SJCRH30 (cell line): ENCODE results near the gene LPCAT4. TPM values are rescaled to one million over a fixed set of nuclear protein-coding genes. Genes with fewer than 3 reads are reported as not detected.
"Not testable (repeated sequence)": the region's sequence is repeated elsewhere in the genome, so short reads cannot be mapped to it uniquely, and the experiment has no call there.

Experiments
- DNase-seq, 2 experiments: peaks; one replicate each; pipeline ENCODE4 v3.0.0-alpha.2; 2015 to 2020
- H3K27ac ChIP-seq: fragments of 250-450 bp; sonication (Bioruptor Pico); 2 replicates; pipeline ENCODE4 v1.5.1; 2020; ENCODE audit warnings: mild to moderate bottlenecking, moderate library complexity
- H3K27me3 ChIP-seq: fragments of 250-450 bp; sonication (Bioruptor Pico); 2 replicates; pipeline ENCODE4 v1.5.1; 2020; ENCODE audit warnings: mild to moderate bottlenecking, moderate library complexity
- H3K36me3 ChIP-seq: fragments of 250-450 bp; sonication (Bioruptor Pico); 2 replicates; pipeline ENCODE4 v1.5.1; 2020; ENCODE audit warnings: mild to moderate bottlenecking, moderate library complexity
- H3K4me1 ChIP-seq: fragments of 250-450 bp; sonication (Bioruptor Pico); 2 replicates; pipeline ENCODE4 v1.5.1; 2020; ENCODE audit warnings: mild to moderate bottlenecking, moderate library complexity
- H3K4me3 ChIP-seq: fragments of 250-450 bp; sonication (Bioruptor Pico); 2 replicates; pipeline ENCODE4 v1.5.1; 2020; ENCODE audit warnings: mild to moderate bottlenecking, moderate library complexity
- H3K9me3 ChIP-seq: fragments of 250-450 bp; sonication (Bioruptor Pico); replicated peaks from 2 replicates; pipeline ENCODE4 v1.5.1; 2020; ENCODE audit warnings: mild to moderate bottlenecking, moderate library complexity
- total RNA-seq: library from RNA; depleted of rRNA; stranded (reverse); fragments of >200 nt; shearing (Covaris generic); gene quantifications from 2 replicates; pipeline ENCODE4 v1.2.3, GENCODE V29; 2014

Gene LPCAT4
- total RNA-seq, 1 experiment from 2014 or later: 30.7 TPM

DNA sequence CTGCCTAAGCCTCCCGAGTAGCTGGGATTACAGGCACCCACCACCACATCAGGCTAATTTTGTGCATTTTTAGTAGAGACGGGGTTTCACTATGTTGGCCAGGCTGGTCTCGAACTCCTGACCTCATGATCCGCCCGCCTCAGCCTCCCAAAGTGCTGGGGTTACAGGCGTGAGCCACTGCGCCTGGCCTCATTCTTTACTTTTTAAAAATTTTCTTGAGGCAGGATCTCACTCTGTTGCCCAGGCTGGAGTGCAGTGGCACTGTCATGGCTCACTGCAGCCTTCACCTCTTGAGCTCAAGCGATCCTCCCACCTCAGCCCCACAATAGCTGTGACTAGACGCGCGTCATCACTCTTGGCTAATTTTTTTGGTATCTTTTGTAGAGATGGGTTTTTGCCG lies 14.0 kb downstream of the LPCAT4 start:
- DNase-seq, H3K27me3 ChIP-seq, H3K9me3 ChIP-seq, H3K27ac ChIP-seq, H3K4me1 ChIP-seq, H3K4me3 ChIP-seq, H3K36me3 ChIP-seq: not testable (repeated sequence)

DNA sequence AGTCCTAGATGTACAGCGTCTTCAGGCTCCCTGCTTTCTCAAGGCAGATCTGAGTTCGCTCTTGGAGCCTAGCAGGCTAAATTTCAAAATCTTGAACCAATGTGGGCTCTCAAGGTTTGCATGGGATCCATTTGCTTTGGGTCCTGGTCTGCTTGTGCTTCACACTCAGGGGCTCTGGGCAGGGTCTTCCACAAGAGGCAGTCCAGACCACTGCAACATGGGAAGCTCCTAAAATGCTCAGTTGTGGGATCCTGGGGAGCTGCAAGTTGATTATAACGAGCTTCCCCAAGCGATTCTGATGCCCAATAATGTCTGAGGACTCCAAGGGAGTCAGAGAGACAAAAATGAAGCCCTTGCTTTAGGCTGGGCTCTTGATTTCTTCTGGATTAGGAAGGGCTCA lies 17.2 kb downstream of the LPCAT4 start:
- DNase-seq: no peak
- no peaks in the 10 kb centered on the region; the same call in 1 of the 2 replicates for H3K36me3 ChIP-seq

DNA sequence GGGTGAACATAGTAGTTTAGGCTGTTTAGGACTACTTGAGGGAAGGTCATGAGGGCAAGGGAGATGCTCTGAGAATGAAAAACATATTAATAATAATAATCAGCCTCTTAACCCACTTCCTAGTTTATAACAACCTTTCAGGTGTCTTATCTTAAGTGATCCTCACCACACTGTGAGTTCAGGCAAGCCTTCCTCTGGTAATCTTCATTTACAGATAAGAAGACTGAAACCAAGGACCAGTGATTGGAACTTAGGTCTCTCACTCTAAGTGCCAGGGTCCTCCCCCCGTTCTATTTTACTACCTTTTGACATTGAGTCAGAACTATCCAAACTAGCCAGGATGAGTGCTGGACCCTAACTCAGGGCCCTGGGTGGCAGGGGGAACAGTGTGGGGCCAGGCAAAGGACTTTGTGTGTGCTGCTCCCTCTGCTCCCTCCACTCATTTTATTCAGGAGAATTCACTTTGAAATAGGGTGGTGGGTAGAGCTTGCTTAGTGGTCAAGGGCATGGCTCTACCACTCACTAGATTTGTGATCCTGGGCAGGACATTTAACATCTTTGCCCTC lies 18.2 kb downstream of the LPCAT4 start:
- Histone ChIP-seq H3K27ac (no peak overlapping the region), H3K4me3 (no peak overlapping the region), H3K9me3 (no peaks in the 10 kb centered on the region), H3K27me3 (0 out of 2 replicates have a peak, but pooled peaks cover 4% of the 10 kb centered on the region), H3K36me3 (no peaks in the 10 kb centered on the region; the same call in 1 of the 2 replicates), H3K4me1 (no peaks in the 10 kb centered on the region)
- no peak for DNase-seq

More for the DNA sequence above, 17.2 kb downstream of the LPCAT4 start:
- Histone ChIP-seq H3K4me1 (no peaks in the 10 kb centered on the region), H3K4me3 (no peak overlapping the region), H3K27me3 (0 out of 2 replicates have a peak, but pooled peaks cover 4% of the 10 kb centered on the region), H3K9me3 (no peaks in the 10 kb centered on the region), H3K27ac (no peak overlapping the region)

DNA sequence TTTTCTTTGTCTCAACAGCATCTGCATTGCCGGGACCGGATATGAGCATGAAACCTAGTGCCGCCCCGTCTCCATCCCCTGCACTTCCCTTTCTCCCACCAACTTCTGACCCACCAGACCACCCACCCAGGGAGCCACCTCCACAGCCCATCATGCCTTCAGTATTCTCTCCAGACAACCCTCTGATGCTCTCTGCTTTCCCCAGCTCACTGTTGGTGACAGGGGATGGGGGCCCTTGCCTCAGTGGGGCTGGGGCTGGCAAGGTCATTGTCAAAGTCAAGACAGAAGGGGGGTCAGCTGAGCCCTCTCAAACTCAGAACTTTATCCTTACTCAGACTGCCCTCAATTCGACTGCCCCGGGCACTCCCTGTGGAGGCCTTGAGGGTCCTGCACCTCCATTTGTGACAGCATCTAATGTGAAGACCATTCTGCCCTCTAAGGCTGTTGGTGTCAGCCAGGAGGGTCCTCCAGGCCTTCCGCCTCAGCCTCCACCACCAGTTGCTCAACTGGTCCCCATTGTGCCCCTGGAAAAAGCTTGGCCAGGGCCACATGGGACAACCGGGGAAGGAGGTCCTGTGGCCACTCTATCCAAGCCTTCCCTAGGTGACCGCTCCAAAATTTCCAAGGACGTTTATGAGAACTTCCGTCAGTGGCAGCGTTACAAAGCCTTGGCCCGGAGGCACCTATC lies 18.9 kb downstream of the LPCAT4 start:
- no peak overlapping the region for H3K27ac ChIP-seq
- H3K36me3 ChIP-seq: no peaks in the 10 kb centered on the region
- H3K27me3 ChIP-seq: 0 out of 2 replicates have a peak, but pooled peaks cover 4% of the 10 kb centered on the region
- H3K9me3 ChIP-seq: no peaks in the 10 kb centered on the region
- H3K4me3 ChIP-seq: no peak overlapping the region
- no peaks in the 10 kb centered on the region for H3K4me1 ChIP-seq
- no peak for DNase-seq

DNA sequence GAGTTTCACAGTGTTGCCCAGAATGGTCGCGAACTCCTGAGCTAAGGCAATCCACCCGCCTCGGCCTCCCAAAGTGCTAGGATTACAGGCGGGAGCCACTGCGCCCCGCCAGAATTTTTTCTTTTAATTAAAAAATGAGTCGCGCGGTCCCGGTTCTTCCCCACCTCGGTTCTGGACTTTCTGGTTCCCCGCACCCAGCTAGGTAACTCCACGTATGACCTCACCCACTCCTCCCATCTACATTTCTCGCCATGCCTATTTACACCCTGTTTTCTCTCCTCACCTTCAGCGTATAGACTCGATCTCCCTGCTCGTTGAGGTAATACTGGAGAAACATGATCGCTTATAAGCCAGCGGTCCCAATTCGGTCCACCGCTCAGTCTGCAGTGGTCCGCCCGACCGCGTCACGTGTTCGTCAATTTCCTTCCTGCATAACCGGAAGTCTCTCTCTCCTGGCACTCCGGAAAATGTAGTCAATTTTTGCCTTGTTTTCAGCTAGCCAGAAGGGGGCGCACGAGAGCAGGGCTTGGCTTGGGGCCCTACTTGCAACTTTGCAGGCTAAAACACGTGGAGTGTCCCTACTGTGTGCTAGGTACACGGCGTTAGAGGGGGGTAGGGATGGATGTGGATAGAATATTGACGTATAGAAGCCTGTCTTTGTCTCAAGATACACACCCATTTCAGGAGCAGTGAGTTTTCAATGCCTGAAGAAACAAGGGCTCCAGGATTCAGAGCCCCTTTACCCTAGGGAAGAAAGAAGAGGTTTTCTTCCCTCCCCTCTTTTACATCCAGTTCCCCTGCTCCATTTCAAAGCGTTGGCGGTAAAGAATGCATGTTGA lies 24.0 kb downstream of the LPCAT4 start, which contains the start of the genes NOP10 and NUTM1:
Gene NOP10, minus strand, starts transcription at position 400 of the 839 bp plus-strand sequence. Its CDS starts 63 bp downstream, at position 337.
Gene NUTM1, plus strand, starts transcription at position 579 of the 839 bp plus-strand sequence. CDS start 382 bp downstream, outside the sequence.
- Histone ChIP-seq H3K36me3 (peaks cover 22% of the 10 kb centered on the region), H3K9me3 (no peaks in the 10 kb centered on the region), H3K27ac (peak within 1 kb of the TSS; percentile 80), H3K4me1 (no peaks in the 10 kb centered on the region), H3K4me3 (peak within 1 kb of the TSS; percentile 76), H3K27me3 (no peaks in the 10 kb centered on the region)
- DNase-seq: peak; percentile 91 to 95

DNA sequence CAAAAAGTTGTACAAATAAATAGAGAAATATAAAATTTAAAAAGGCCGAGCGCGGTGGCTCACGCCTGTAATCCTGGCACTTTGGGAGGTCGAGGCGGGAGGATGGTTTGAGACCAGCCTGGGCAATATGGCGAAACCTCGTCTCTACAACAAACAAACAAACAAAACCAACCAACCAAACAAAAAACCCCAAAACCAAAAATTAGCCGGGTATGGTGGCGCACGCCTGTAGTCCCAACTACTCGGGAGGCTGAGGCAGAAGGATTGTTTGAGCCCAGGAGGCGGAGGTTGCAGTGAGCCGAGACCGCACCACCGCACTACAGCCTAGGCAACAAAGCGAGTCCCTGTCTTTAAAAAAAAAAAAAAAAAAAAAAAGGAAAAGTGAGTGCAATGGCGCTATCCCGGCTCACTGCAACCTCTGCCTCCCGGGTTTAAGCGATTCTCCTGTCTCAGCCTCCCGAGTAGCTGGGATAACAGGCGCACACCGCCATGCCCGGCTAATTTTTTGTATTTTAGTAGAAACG lies 24.7 kb downstream of the LPCAT4 start:
- Histone ChIP-seq H3K36me3 (peaks cover 22% of the 10 kb centered on the region), H3K27ac (peak overlapping the region; percentile 80), H3K4me3 (peak overlapping the region; percentile 76)
- not testable (repeated sequence) for H3K27me3 ChIP-seq, H3K9me3 ChIP-seq, H3K4me1 ChIP-seq, DNase-seq

DNA sequence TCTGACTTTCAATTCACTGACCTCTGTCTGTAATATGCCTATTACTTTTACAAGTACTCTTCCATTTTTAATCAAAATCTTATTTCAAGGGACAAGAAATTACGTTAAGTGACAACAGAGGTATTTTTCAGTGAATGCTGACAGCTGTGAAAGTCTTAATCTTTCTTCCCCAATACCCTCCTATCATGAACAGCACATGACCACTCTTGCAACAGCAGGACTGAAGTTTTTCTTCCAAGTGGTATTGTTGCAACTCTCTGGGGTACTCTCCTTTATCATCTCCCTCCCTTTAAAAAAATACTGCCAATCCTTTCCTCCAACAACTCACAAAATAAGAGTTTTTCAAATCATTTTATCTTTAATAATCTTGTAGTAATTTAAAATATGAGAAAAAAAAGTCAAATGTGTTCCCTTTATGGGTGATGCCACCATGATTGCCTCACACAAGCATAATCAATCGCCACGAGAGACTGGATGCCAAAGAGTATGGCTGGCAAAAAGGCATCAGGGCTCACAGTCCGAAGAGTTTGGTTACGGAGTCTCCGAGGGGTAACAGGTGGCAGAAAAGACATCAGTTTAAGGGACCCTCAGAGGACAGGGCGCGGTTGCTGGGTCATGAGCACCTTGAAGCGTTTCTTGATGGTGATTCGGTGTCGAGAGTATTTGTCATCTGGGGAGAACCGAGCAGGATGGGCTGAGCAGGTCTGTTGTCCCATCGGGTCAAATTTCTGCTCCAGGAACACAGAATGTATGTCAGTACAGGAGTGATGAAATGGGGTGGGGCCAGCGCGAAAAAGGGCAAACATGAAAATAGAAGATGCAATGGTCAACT lies 25.4 kb downstream of the LPCAT4 start:
- H3K27me3 ChIP-seq: no peaks in the 10 kb centered on the region
- DNase-seq: no peak
- peaks cover 22% of the 10 kb centered on the region for H3K36me3 ChIP-seq
- H3K27ac ChIP-seq: no peak overlapping the region; the same call in 1 of the 2 replicates
- H3K9me3 ChIP-seq: no peaks in the 10 kb centered on the region
- H3K4me1 ChIP-seq: no peaks in the 10 kb centered on the region
- peak overlapping the region; percentile 76 for H3K4me3 ChIP-seq

DNA sequence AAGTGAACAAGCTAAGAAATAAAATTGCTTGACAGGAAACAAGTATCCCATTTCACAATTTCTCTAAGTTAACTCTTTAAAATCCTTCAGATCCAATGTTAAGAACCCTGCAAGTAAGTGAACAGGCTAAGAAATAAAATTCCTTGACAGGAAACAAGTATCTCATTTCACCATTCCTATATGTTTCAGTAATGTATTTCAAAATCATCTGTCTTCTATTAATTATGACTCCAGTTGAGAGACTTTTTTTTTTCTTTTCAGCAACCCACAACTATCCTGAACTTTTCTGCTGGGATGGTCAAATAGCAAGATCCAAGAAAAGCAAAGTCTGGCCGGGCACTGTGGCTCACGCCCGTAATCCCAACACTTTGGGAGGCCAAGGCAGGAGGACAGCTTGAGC lies 27.1 kb downstream of the LPCAT4 start:
- H3K9me3 ChIP-seq: no peaks in the 10 kb centered on the region
- DNase-seq: no peak
- H3K27ac ChIP-seq: no peak overlapping the region
- peaks cover 22% of the 10 kb centered on the region for H3K36me3 ChIP-seq
- no peaks in the 10 kb centered on the region for H3K27me3 ChIP-seq
- no peak overlapping the region for H3K4me3 ChIP-seq
- no peaks in the 10 kb centered on the region for H3K4me1 ChIP-seq

DNA sequence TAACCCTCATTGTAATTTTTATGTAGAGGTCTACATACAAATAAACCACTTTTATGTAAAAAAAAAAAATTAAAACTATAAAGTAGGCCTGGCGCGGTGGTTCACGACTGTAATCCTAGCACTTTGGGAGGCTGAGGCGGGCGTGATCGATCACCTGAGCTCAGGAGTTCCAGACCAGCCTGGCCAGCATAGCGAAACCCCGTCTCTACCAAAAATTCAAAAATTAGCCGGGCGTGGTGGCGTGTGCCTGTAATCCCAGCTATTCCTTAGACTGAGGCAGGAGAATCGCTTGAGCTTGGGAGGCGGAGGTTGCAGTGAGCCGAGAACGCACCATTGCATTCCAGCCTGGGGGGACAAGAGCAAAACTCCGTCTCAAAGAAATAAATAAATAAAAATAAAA lies 28.6 kb downstream of the LPCAT4 start:
- H3K4me3 ChIP-seq: peak overlapping the region; percentile 98
- no peaks in the 10 kb centered on the region for H3K27me3 ChIP-seq
- H3K9me3 ChIP-seq: no peaks in the 10 kb centered on the region
- peaks cover 22% of the 10 kb centered on the region for H3K36me3 ChIP-seq
- peak overlapping the region; percentile 38 for H3K27ac ChIP-seq
- no peaks in the 10 kb centered on the region for H3K4me1 ChIP-seq
- no peak for DNase-seq

DNA sequence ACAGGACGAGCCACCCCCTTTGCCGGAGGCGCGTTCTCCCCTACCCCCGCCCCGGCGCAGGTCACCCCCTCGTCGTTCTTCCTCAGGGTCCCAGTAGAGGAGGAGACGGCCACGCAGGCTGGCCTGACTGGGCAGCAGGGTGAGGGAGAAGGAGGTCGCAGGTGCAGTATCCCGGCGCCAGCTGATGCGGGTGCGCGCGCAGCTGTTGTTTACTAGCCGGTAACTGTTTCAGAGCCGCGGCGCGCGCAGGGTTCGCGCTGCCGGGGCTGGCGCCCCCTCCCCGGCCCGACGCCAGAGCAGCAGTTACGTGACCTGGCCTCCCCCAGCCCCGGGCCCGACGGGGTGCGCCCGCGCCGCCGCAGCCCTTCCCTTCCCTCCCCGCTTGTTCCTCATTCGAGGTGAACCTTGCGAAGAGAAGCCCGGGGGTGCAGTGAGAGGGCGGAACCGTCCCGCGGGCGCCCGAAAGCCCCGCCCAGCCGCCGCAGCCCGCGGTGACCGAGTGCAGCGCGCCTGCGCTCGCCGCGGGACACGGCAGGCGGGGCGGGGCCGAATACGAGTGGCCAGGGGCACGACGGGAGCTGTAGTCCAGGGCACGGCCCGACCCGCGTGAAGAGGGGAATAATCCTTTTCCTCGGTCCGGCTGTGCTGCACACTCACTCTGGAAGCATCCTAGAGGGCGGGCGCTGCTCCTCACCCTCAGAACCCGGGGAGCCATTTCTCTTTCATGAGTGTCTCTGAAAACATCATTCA lies 29.3 kb downstream of the LPCAT4 start, which contains the start of gene SLC12A6:
Gene SLC12A6, minus strand, starts transcription at position 225 of the 750 bp plus-strand sequence. CDS start 1,101 bp downstream, outside the sequence.
- peaks cover 22% of the 10 kb centered on the region for H3K36me3 ChIP-seq
- H3K27ac ChIP-seq: peak within 1 kb of the TSS; percentile 65
- peak; percentile 95 to 96 for DNase-seq
- H3K4me3 ChIP-seq: peak within 1 kb of the TSS; percentile 98
- no peaks in the 10 kb centered on the region for H3K27me3 ChIP-seq
- H3K9me3 ChIP-seq: no peaks in the 10 kb centered on the region
- no peaks in the 10 kb centered on the region for H3K4me1 ChIP-seq

DNA sequence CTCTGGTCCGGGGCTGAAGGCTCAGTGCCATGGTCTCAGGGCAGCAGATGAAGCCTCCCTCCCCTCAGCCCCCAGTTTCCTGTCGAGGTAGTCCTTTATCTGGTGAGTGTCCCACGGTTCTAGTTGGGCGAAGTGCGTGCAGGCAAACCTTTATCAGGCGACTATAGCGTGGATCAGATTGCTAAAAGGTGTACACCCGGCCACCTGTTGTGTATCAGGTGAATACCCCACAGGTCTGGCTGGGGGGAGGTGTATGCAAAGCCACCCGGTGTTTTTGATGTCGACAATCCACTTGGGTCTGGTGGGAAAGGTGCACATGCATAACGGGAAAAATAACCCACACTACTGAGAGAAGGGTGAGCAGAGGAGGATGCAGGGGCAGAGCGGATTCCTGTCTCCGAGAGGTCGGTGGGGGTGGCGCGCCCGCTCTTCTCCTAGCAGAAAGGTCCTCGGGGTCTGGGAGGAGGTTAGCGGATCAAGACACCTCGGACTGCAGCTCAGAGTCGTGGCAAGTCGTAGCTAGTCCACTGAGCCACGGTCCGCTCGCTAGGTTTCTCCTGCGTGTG lies 29.9 kb downstream of the LPCAT4 start:
- Histone ChIP-seq H3K36me3 (peaks cover 22% of the 10 kb centered on the region), H3K9me3 (no peaks in the 10 kb centered on the region), H3K4me1 (no peaks in the 10 kb centered on the region), H3K4me3 (peak overlapping the region; percentile 98), H3K27me3 (no peaks in the 10 kb centered on the region), H3K27ac (peak overlapping the region; percentile 65)
- peak in 1 of 2 experiments; percentile 5 for DNase-seq

DNA sequence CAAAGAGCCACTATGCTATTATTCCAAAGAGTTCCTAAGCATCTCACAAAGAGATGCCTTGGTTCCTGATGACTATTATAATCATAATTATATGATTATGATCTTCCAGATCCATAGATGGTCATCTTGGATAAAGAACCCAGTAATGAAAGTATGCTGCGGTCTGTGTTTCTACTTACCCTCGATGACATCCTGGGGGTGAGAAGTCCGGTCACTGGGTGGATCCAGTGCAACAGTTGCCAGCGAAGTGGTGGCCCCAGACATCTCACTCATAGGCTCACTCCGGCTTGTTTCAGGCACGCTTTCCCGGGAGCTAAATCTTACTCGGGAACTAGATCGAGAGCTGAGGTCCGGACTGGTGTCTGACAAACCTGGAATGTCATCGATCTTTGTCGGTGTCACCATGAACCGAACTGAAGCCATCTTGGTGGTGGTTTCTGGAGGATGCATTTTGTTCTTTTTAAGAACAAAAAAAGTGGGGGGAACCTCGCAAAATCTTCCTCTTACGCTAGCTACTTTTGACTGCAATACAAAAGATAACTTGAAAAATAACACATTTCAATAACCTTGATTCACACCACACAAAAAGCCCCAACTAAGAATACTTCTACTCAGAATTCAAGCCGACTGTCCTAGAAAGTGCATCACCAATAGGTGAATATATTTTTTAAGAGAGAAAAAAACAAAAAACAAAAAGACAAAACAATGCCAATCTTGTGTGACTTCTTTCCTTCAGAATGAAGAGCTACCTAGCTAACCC lies 30.6 kb downstream of the LPCAT4 start:
- H3K4me1 ChIP-seq: no peaks in the 10 kb centered on the region
- H3K36me3 ChIP-seq: peaks cover 20% of the 10 kb centered on the region
- no peaks in the 10 kb centered on the region for H3K27me3 ChIP-seq
- H3K27ac ChIP-seq: no peak overlapping the region
- no peak for DNase-seq
- H3K4me3 ChIP-seq: no peak overlapping the region
- H3K9me3 ChIP-seq: no peaks in the 10 kb centered on the region
